ENCODE measurements around the gene ZNF581.

ZNF581 gene

DNA sequence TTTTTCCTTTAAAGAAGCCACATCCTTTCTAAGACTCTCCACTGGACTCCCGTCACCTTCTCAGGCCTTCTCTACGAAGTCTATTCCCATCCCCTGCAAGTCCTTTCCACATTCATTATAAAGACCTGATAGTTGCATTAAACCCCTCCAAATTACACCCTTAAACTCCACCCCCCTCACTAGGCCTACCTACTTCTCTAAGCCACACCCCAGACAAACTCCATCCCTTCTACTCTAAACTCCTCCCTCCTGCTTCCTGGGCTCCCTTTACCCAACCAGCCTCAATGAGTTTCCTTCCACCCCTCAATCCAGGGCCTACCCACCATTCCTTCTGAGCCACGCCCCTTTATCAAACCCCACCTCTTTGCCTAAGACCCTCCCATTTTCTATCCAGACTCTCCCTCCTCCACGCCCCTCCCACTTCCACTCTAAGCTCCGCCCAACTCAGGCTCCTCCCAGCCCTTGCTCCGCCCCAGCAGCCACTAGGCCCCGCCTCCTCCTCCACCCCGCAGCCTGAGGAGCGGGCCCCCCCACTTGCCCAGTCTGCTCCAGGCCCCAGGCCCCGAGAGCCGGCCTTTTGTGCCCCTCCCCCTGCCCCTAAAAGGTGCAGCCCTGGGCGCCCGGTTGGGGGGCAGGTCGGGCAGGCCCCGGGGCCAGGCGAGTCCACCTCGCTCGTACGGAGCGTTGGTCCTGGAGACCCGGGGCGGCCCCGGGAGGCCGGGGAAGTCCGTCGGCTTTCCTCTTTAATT is 44.6 kb upstream of the ZNF581 start (continued):
- no peak for TF ChIP-seq ZNF544 (tag by site-specific recombination; IDR thresholded peaks at IDR 0.05)
- TF ChIP-seq ZBTB7A (tag by site-specific recombination; IDR thresholded peaks at IDR 0.05; ENCODE audit: low read depth): no peak; the same call in 1 of the 2 replicates
- TF ChIP-seq, protein P1, sequence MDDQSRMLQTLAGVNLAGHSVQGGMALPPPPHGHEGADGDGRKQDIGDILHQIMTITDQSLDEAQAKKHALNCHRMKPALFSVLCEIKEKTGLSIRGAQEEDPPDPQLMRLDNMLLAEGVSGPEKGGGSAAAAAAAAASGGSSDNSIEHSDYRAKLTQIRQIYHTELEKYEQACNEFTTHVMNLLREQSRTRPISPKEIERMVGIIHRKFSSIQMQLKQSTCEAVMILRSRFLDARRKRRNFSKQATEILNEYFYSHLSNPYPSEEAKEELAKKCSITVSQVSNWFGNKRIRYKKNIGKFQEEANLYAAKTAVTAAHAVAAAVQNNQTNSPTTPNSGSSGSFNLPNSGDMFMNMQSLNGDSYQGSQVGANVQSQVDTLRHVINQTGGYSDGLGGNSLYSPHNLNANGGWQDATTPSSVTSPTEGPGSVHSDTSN (CRISPR knock-in tag; IDR thresholded peaks at IDR 0.05): no peak
- no peak for TF ChIP-seq ZXDB (tag by site-specific recombination; IDR thresholded peaks at IDR 0.05)
- TF ChIP-seq, protein P2, sequence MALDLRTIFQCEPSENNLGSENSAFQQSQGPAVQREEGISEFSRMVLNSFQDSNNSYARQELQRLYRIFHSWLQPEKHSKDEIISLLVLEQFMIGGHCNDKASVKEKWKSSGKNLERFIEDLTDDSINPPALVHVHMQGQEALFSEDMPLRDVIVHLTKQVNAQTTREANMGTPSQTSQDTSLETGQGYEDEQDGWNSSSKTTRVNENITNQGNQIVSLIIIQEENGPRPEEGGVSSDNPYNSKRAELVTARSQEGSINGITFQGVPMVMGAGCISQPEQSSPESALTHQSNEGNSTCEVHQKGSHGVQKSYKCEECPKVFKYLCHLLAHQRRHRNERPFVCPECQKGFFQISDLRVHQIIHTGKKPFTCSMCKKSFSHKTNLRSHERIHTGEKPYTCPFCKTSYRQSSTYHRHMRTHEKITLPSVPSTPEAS (tag by site-specific recombination; IDR thresholded peaks at IDR 0.05): peak; percentile 12; the same call in 1 of the 2 replicates
- TF ChIP-seq KLF9 (tag by site-specific recombination; IDR thresholded peaks at IDR 0.05; ENCODE audit: low read depth): peak; percentile 95
- TF ChIP-seq, protein P3, sequence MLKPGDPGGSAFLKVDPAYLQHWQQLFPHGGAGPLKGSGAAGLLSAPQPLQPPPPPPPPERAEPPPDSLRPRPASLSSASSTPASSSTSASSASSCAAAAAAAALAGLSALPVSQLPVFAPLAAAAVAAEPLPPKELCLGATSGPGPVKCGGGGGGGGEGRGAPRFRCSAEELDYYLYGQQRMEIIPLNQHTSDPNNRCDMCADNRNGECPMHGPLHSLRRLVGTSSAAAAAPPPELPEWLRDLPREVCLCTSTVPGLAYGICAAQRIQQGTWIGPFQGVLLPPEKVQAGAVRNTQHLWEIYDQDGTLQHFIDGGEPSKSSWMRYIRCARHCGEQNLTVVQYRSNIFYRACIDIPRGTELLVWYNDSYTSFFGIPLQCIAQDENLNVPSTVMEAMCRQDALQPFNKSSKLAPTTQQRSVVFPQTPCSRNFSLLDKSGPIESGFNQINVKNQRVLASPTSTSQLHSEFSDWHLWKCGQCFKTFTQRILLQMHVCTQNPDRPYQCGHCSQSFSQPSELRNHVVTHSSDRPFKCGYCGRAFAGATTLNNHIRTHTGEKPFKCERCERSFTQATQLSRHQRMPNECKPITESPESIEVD (tag by site-specific recombination; IDR thresholded peaks at IDR 0.05): no peak
- TF ChIP-seq ZNF341 (tag by site-specific recombination; IDR thresholded peaks at IDR 0.05; ENCODE audit: low read depth): peak; percentile 86
- peak; percentile 96; the same call in 1 of the 2 replicates for TF ChIP-seq BCL11B (tag by site-specific recombination; IDR thresholded peaks at IDR 0.05; ENCODE audit: low read depth)
- TF ChIP-seq ZFHX2 (tag by site-specific recombination; conservative IDR thresholded peaks at IDR 0.05): no peak
- TF ChIP-seq ZNF585B (tag by site-specific recombination; IDR thresholded peaks at IDR 0.05): no peak
- TF ChIP-seq TCF7L2 (IDR thresholded peaks at IDR 0.05; ENCODE audit: borderline replicate concordance, low read depth, low read length): no peak
- TF ChIP-seq ZNF24 (tag by site-specific recombination; IDR thresholded peaks at IDR 0.05): no peak
- no peak for TF ChIP-seq ZNF560 (tag by site-specific recombination; IDR thresholded peaks at IDR 0.05; ENCODE audit: borderline replicate concordance)
- TF ChIP-seq ZNF837 (tag by site-specific recombination; IDR thresholded peaks at IDR 0.05): no peak
- 0 out of 2 replicates have a peak, but pooled peaks have one; percentile 71 for TF ChIP-seq ZNF324 (tag by site-specific recombination; IDR thresholded peaks at IDR 0.05)
- no peak for TF ChIP-seq ZNF701 (tag by site-specific recombination; IDR thresholded peaks at IDR 0.05)
- TF ChIP-seq ZNF416 (tag by site-specific recombination; IDR thresholded peaks at IDR 0.05): no peak
- peak; percentile 99 for TF ChIP-seq SP3 (tag by site-specific recombination; IDR thresholded peaks at IDR 0.05)
- peak; percentile 84; the same call in 1 of the 2 replicates for TF ChIP-seq ZSCAN30 (tag by site-specific recombination; IDR thresholded peaks at IDR 0.05)
- TF ChIP-seq HOXD13 (CRISPR knock-in tag; IDR thresholded peaks at IDR 0.05; ENCODE audit: borderline replicate concordance): no peak
- no peak; the same call in 1 of the 2 replicates for TF ChIP-seq GLIS2 (tag by site-specific recombination; IDR thresholded peaks at IDR 0.05)
- no peak for TF ChIP-seq ZNF776 (tag by site-specific recombination; IDR thresholded peaks at IDR 0.05; ENCODE audit: borderline replicate concordance)
- TF ChIP-seq KLF10 (tag by site-specific recombination; IDR thresholded peaks at IDR 0.05): no peak; the same call in 1 of the 2 replicates
- no peak for TF ChIP-seq ZNF174 (tag by site-specific recombination; IDR thresholded peaks at IDR 0.05)
- TF ChIP-seq ZNF121 (tag by site-specific recombination; IDR thresholded peaks at IDR 0.05): no peak
- no peak for TF ChIP-seq ZNF138 (tag by site-specific recombination; IDR thresholded peaks at IDR 0.05; ENCODE audit: borderline replicate concordance)
- TF ChIP-seq ZNF610 (tag by site-specific recombination; IDR thresholded peaks at IDR 0.05; ENCODE audit: borderline replicate concordance): peak; percentile 75
- TF ChIP-seq WT1 (tag by site-specific recombination; IDR thresholded peaks at IDR 0.05): no peak
- TF ChIP-seq ZNF664 (tag by site-specific recombination; IDR thresholded peaks at IDR 0.05): no peak
- TF ChIP-seq, protein P4, sequence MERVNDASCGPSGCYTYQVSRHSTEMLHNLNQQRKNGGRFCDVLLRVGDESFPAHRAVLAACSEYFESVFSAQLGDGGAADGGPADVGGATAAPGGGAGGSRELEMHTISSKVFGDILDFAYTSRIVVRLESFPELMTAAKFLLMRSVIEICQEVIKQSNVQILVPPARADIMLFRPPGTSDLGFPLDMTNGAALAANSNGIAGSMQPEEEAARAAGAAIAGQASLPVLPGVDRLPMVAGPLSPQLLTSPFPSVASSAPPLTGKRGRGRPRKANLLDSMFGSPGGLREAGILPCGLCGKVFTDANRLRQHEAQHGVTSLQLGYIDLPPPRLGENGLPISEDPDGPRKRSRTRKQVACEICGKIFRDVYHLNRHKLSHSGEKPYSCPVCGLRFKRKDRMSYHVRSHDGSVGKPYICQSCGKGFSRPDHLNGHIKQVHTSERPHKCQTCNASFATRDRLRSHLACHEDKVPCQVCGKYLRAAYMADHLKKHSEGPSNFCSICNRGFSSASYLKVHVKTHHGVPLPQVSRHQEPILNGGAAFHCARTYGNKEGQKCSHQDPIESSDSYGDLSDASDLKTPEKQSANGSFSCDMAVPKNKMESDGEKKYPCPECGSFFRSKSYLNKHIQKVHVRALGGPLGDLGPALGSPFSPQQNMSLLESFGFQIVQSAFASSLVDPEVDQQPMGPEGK (tag by site-specific recombination; IDR thresholded peaks at IDR 0.05): peak; percentile 100; the same call in 1 of the 2 replicates
- TF ChIP-seq EGR2 (tag by site-specific recombination; IDR thresholded peaks at IDR 0.05; ENCODE audit: low read depth): no peak
- no peak for TF ChIP-seq RBAK (tag by site-specific recombination; IDR thresholded peaks at IDR 0.05)
- TF ChIP-seq ZFP3 (tag by site-specific recombination; IDR thresholded peaks at IDR 0.05; ENCODE audit: low read depth): no peak
- no peak for TF ChIP-seq ZNF707 (tag by site-specific recombination; IDR thresholded peaks at IDR 0.05)
- 0 out of 2 replicates have a peak, but pooled peaks have one; percentile 28 for TF ChIP-seq KLF16 (tag by site-specific recombination; IDR thresholded peaks at IDR 0.05)
- TF ChIP-seq HOXA7 (CRISPR knock-in tag; IDR thresholded peaks at IDR 0.05; ENCODE audit: borderline replicate concordance): no peak
